GM18526 (cell line): ENCODE data around the gene MRPS24.

Experiments used
- POLR2A ChIP-seq: IDR thresholded peaks from 3 replicates; pipeline ENCODE4 v1.6.1; 2011; ENCODE audit not compliant: insufficient read length; ENCODE audit errors: extremely low read depth

Gene MRPS24

GRCh38 chr7:43884617-43885016 is 15.3 kb upstream of the MRPS24 start:
- TF ChIP-seq POLR2A = no peak

- no peak for TF ChIP-seq POLR2A
These were observed 14.9 kb upstream of the MRPS24 start for GRCh38 chr7:43884209-43884608.

GRCh38 chr7:43880596-43880995 is 11.3 kb upstream of the MRPS24 start:
- TF ChIP-seq POLR2A = no peak

GRCh38 chr7:43879477-43879876 is 10.2 kb upstream of the MRPS24 start:
- no peak for TF ChIP-seq POLR2A

GRCh38 chr7:43878867-43879266 is 9.6 kb upstream of the MRPS24 start:
- TF ChIP-seq POLR2A = no peak

GRCh38 chr7:43877968-43878864 is 8.9 kb upstream of the MRPS24 start:
- no peak for TF ChIP-seq POLR2A

GRCh38 chr7:43876976-43877745 is 7.8 kb upstream of the MRPS24 start:
- TF ChIP-seq POLR2A = no peak

GRCh38 chr7:43876241-43876640 is 6.9 kb upstream of the MRPS24 start:
- TF ChIP-seq POLR2A = no peak

- no peak for TF ChIP-seq POLR2A
These were observed 4.0 kb upstream of the MRPS24 start for GRCh38 chr7:43873300-43873699.

- TF ChIP-seq POLR2A = no peak
These were observed 3.2 kb upstream of the MRPS24 start for GRCh38 chr7:43872406-43873110.

- TF ChIP-seq POLR2A = no peak
These were observed 1.7 kb upstream of the MRPS24 start for GRCh38 chr7:43871064-43871463.

- TF ChIP-seq POLR2A = no peak
These were observed 999 bp upstream of the MRPS24 start for GRCh38 chr7:43870316-43870715.

GRCh38 chr7:43869867-43870240 is 537 bp upstream of the MRPS24 start:
- TF ChIP-seq POLR2A = no peak

GRCh38 chr7:43868681-43869005 is 674 bp downstream of the MRPS24 start:
- TF ChIP-seq POLR2A = no peak

- TF ChIP-seq POLR2A = no peak
These were observed 1.1 kb downstream of the MRPS24 start for GRCh38 chr7:43868181-43868580.

GRCh38 chr7:43865277-43865676 is 4.0 kb downstream of the MRPS24 start:
- no peak for TF ChIP-seq POLR2A
